ENCODE measurements around the gene NTRK1. TPM values are rescaled to one million over a fixed set of nuclear protein-coding genes. Genes with fewer than 3 reads are reported as not detected.
A peak's percentile ranks its signal among the peaks of the same experiment; 100 is the strongest.

Gene NTRK1
- total and polyA plus RNA-seq, 2 of the 13 experiments (the other 11 are each of a cell fraction or from before 2014, with no cell fraction given) = not detected

DNA sequence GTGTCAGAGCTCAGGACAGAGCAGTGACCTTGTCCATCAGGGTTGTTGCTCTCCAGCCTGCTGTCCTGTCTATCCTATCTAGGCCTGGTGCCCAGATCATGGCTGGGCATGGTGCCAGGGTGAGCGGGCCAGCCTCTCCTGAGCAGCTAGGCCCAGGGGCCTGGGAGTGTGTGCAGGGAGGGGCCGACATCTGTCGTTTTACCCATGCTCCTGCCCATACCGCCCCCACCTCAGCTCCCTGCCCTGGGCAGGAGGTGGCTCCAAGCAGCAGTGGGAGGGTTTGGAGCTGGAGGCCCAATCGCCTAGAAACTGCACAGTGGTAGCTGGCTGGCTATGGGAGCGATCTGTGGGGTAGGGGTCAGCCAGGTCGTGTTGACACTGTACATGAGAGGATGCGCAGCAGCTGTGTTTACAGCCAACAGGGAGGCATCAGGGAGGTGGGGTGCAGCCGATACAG is 8.2 kb upstream of the NTRK1 start (continued):
- TF ChIP-seq SRY (CRISPR knock-in tag; IDR thresholded peaks at IDR 0.05) (no peak), SOX5 (CRISPR knock-in tag; IDR thresholded peaks at IDR 0.05; ENCODE audit: borderline replicate concordance) (0 out of 2 replicates have a peak, but pooled peaks have one; percentile 26), RFX5 (IDR thresholded peaks at IDR 0.05; ENCODE audit: low read depth, low read length) (0 out of 2 replicates have a peak, but pooled peaks have one; percentile 18), ZFP41 (CRISPR knock-in tag; IDR thresholded peaks at IDR 0.05; ENCODE audit: borderline replicate concordance) (no peak), KAT8 (CRISPR knock-in tag; IDR thresholded peaks at IDR 0.05) (no peak), NR2F6 (IDR thresholded peaks at IDR 0.05) (peak; percentile 87), NR2F6 (CRISPR knock-in tag; IDR thresholded peaks at IDR 0.05) (peak; percentile 93), PITX1 (CRISPR knock-in tag; IDR thresholded peaks at IDR 0.05) (no peak), SALL1 (CRISPR knock-in tag; IDR thresholded peaks at IDR 0.05) (peak; percentile 46; the same call in 1 of the 2 replicates)
- TF ChIP-seq, protein P1, sequence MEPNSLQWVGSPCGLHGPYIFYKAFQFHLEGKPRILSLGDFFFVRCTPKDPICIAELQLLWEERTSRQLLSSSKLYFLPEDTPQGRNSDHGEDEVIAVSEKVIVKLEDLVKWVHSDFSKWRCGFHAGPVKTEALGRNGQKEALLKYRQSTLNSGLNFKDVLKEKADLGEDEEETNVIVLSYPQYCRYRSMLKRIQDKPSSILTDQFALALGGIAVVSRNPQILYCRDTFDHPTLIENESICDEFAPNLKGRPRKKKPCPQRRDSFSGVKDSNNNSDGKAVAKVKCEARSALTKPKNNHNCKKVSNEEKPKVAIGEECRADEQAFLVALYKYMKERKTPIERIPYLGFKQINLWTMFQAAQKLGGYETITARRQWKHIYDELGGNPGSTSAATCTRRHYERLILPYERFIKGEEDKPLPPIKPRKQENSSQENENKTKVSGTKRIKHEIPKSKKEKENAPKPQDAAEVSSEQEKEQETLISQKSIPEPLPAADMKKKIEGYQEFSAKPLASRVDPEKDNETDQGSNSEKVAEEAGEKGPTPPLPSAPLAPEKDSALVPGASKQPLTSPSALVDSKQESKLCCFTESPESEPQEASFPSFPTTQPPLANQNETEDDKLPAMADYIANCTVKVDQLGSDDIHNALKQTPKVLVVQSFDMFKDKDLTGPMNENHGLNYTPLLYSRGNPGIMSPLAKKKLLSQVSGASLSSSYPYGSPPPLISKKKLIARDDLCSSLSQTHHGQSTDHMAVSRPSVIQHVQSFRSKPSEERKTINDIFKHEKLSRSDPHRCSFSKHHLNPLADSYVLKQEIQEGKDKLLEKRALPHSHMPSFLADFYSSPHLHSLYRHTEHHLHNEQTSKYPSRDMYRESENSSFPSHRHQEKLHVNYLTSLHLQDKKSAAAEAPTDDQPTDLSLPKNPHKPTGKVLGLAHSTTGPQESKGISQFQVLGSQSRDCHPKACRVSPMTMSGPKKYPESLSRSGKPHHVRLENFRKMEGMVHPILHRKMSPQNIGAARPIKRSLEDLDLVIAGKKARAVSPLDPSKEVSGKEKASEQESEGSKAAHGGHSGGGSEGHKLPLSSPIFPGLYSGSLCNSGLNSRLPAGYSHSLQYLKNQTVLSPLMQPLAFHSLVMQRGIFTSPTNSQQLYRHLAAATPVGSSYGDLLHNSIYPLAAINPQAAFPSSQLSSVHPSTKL (CRISPR knock-in tag; IDR thresholded peaks at IDR 0.05) = peak; percentile 56; the same call in 1 of the 2 replicates

DNA sequence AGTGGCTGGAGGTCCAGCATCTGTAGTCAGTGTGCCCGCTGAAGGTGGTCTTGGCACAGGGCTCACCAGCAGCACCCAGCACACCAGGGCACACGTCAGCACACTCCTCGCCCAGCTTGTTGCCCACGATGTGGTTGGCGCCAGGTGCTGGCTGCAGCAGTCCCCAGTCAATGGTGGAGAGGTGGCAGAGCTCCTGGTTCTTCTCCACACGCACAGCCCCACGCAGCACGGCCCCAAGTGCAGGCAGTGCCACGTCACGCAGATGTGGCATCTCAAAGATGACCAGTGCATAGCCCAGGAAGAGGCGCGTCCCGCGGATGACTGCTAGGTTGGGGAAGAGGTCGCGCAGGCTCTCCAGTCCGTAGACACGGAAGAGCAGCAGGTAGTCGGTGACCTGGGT is 6.9 kb upstream of the NTRK1 start:
- ChIA-PET CTCF (ENCODE audit: low intra/inter-chr PET ratio, low total read pairs) (no interaction called here), POLR2A (no interaction called here)
- H2AFZ ChIP-seq (ENCODE audit: low read length) = no peak overlapping the region
- no TSS peak for BruUV-seq (replicated peaks)
- DNase-seq (ENCODE audit: low spot score) (no peak), ATAC-seq (no peak), FAIRE-seq (no peak)
- intact Hi-C loops (cut with micrococcal nuclease; ENCODE audit: unreplicated experiment) (no loop called here), in situ Hi-C loops (cut with HindIII; ENCODE audit: extremely low pct_ligation_motif_present, low pct_unique_long_range_greater_than_20kb) (no loop called here)
- H3K9ac ChIP-seq (ENCODE audit: insufficient read depth, low read depth, low read length) = no peak overlapping the region
- no peak overlapping the region for H3K4me3 ChIP-seq (replicated peaks in 1 of 3; ENCODE audit: insufficient read depth in 1 of 3, low read depth in 2 of 3, low read length in 3 of 3)
- no peaks in the 10 kb centered on the region for H4K20me1 ChIP-seq (ENCODE audit: insufficient read depth, low read length)
- no peaks in the 10 kb centered on the region for H3K79me2 ChIP-seq (ENCODE audit: insufficient read depth, low read length)
- H3K27ac ChIP-seq (ENCODE audit: extremely low read length, insufficient read depth, low read length) = no peak overlapping the region
- H3K4me1 ChIP-seq (ENCODE audit: insufficient read depth, low read length) = peaks cover 21% of the 10 kb centered on the region
- H3K4me2 ChIP-seq (ENCODE audit: low read depth, low read length) = no peak overlapping the region
- H3K36me3 ChIP-seq (replicated peaks in 1 of 2; ENCODE audit: control insufficient read depth in 1 of 2, insufficient read depth in 2 of 2, low read length in 2 of 2) = no peaks in the 10 kb centered on the region
- H3K27me3 ChIP-seq (ENCODE audit: control insufficient read depth in 1 of 2, insufficient read depth in 2 of 2, low read length in 2 of 2) = peaks cover 8 to 46% of the 10 kb centered on the region in 2 experiments; a peak in 3 of 5 replicates
- no peaks in the 10 kb centered on the region for H3K9me3 ChIP-seq (ENCODE audit: low read length)
- WGBS (ENCODE audit: low lambda C conversion rate) = 69% methylated on average over 14 of the region's 19 CpGs
- TF ChIP-seq CREB1 (IDR thresholded peaks at IDR 0.05) (peak; percentile 53; the same call in 1 of the 2 replicates), CREB1 (CRISPR knock-in tag; IDR thresholded peaks at IDR 0.05) (no peak), CENPX (CRISPR knock-in tag; IDR thresholded peaks at IDR 0.05) (no peak)

All from HepG2 (cell line).